Measurements from ENCODE around the gene RERE. TPM values are rescaled to one million over a fixed set of nuclear protein-coding genes. Genes with fewer than 3 reads are reported as not detected.

Gene RERE
- polyA plus RNA-seq, 1 of the 3 experiments (the other 2 are of a cell fraction), result 8.1 TPM

GRCh38 chr1:8845104-8846097 lies 28.0 kb upstream of the RERE start:
- no peaks in the 10 kb centered on the region for H3K27me3 ChIP-seq (ENCODE audit: insufficient read depth)
- H3K9me2 ChIP-seq, result no peaks in the 10 kb centered on the region
- no peaks in the 10 kb centered on the region for H3F3A ChIP-seq (replicated peaks; ENCODE audit: insufficient read depth)
- H3K4me1 ChIP-seq (ENCODE audit: control insufficient read depth in 1 of 2, insufficient read depth in 2 of 2, low read depth in 1 of 2, low read length in 1 of 2), result peaks cover 5 to 23% of the 10 kb centered on the region in 2 experiments; a peak in 1 of 4 replicates
- no peaks in the 10 kb centered on the region for H3K9me3 ChIP-seq
- WGBS (ENCODE audit: low lambda C conversion rate), result 88% methylated on average over 14 of the region's 21 CpGs
- no peak overlapping the region for H3K4me3 ChIP-seq (ENCODE audit: low read depth in 2 of 2, low read length in 1 of 2)
- no peak overlapping the region for H3K4me2 ChIP-seq
- H3K9ac ChIP-seq, result no peak overlapping the region
- H3K36me3 ChIP-seq (replicated peaks in 1 of 2; ENCODE audit: control insufficient read depth in 1 of 2, insufficient read depth in 2 of 2, low read length in 1 of 2), result no peaks in the 10 kb centered on the region
- no peaks in the 10 kb centered on the region for H3K79me2 ChIP-seq (ENCODE audit: insufficient read depth)
- DNase-seq, result no peak
- H4K20me1 ChIP-seq (ENCODE audit: insufficient read depth), result no peaks in the 10 kb centered on the region
- peak overlapping the region in 1 of 2 experiments; percentile 68; a peak in 2 of 4 replicates for H3K27ac ChIP-seq (ENCODE audit: low read depth in 2 of 2, low read length in 1 of 2)
- CTCF ChIA-PET, result interaction anchor here (0.9 to 2.9 kb wide), 10 partner anchors 13 to 284 kb away, joined by 3 to 11 read pairs (median 4); no protein-coding TSS in a partner anchor
- H2AFZ ChIP-seq (ENCODE audit: low read depth), result no peak overlapping the region
- POLR2A ChIA-PET, result interaction anchor here (0.5 to 1.1 kb wide), 5 partner anchors 28 to 1406 kb away, joined by 3 to 6 read pairs (median 3); partner anchors contain the start of gene RERE
- TF ChIP-seq REST (IDR thresholded peaks at IDR 0.05; ENCODE audit: low read depth, low read length) (no peak), SIN3A (IDR thresholded peaks at IDR 0.05; ENCODE audit: borderline replicate concordance, low read depth, low read length) (no peak), ELF1 (IDR thresholded peaks at IDR 0.05) (no peak), FOSL2 (IDR thresholded peaks at IDR 0.05; ENCODE audit: borderline replicate concordance, low read depth) (no peak), JUND (IDR thresholded peaks at IDR 0.05) (no peak), FOXJ3 (CRISPR knock-in tag; IDR thresholded peaks at IDR 0.05) (no peak), ZBTB33 (IDR thresholded peaks at IDR 0.05; ENCODE audit: borderline replicate concordance, low read depth) (no peak), TEAD4 (IDR thresholded peaks at IDR 0.05; ENCODE audit: borderline replicate concordance, insufficient read depth) (no peak), USF2 (IDR thresholded peaks at IDR 0.05; ENCODE audit: borderline replicate concordance, low read depth, low read length) (no peak), EZH2phosphoT487 (IDR thresholded peaks at IDR 0.05; ENCODE audit: borderline replicate concordance, low read depth) (no peak), GATA2 (CRISPR knock-in tag; IDR thresholded peaks at IDR 0.05) (no peak), FOXM1 (IDR thresholded peaks at IDR 0.05; ENCODE audit: low read depth) (no peak), YY1 (IDR thresholded peaks at IDR 0.05; ENCODE audit: low read depth) (no peak)

Measured in SK-N-SH (cell line).